ENCODE measurements around the gene CEMIP.
A peak's percentile ranks its signal among the peaks of the same experiment; 100 is the strongest.

The CEMIP gene

DNA sequence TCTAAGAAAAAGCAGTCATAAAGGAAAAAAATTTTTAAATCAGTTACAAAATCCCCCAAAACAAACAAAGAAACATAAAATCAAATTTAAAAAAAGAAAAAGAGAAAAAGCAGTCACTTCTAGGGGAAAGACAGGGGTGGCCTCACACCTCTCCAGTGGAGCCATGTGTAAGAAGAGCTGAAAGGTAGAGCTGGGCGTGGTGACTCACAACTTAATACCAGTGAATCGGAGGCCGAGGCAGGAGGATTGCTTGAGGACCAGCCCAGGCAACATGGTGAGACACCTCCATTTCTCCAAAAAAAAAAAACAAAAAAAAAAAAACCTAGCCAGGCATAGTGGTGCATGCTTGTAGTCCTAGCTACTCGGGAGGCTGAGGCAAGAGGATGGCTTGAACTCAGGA, 195.7 kb downstream of the CEMIP start:
- ChIA-PET POLR2A (no interaction called here), CTCF (interaction anchor here (1.3 to 4.9 kb wide), 2 partner anchors 291 to 519 kb away, joined by 4 to 50 read pairs; no protein-coding TSS in a partner anchor)
- no peak for DNase-seq (ENCODE audit: extremely low spot score)
- TF ChIP-seq, protein P1, sequence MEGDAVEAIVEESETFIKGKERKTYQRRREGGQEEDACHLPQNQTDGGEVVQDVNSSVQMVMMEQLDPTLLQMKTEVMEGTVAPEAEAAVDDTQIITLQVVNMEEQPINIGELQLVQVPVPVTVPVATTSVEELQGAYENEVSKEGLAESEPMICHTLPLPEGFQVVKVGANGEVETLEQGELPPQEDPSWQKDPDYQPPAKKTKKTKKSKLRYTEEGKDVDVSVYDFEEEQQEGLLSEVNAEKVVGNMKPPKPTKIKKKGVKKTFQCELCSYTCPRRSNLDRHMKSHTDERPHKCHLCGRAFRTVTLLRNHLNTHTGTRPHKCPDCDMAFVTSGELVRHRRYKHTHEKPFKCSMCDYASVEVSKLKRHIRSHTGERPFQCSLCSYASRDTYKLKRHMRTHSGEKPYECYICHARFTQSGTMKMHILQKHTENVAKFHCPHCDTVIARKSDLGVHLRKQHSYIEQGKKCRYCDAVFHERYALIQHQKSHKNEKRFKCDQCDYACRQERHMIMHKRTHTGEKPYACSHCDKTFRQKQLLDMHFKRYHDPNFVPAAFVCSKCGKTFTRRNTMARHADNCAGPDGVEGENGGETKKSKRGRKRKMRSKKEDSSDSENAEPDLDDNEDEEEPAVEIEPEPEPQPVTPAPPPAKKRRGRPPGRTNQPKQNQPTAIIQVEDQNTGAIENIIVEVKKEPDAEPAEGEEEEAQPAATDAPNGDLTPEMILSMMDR (IDR thresholded peaks at IDR 0.05; ENCODE audit: control extremely low read depth, extremely low read depth, low read depth, missing control alignments), result no peak

DNA sequence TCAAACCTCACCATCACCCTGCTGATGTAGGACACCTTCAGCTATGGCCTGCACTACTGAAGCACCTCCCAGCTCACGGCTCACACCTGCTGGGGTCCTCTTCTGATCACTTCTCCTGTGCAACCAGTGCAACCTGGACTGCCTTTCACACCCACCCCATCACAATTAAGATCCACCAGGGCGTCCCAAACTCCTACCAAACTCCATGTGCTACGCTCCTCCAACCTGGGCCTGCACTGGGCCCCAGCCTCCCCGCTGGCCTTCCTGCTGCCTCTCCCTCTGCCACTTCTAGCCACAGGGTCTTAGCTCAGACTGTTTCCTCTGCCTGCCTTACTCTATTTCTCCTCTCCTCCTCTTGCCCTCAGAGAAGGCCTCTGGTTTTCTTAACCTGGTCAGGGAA, 197.7 kb downstream of the CEMIP start:
- CTCF ChIA-PET, result interaction anchor here (1.2 to 4.9 kb wide), 6 partner anchors 9 to 289 kb away, joined by 3 to 50 read pairs (median 7); no protein-coding TSS in a partner anchor
- POLR2A ChIA-PET, result no interaction called here
- no peak for DNase-seq (ENCODE audit: extremely low spot score)
- TF ChIP-seq, protein P1 (IDR thresholded peaks at IDR 0.05; ENCODE audit: control extremely low read depth, extremely low read depth, low read depth, missing control alignments), result no peak

- TF ChIP-seq, protein P1 (IDR thresholded peaks at IDR 0.05; ENCODE audit: control extremely low read depth, extremely low read depth, low read depth, missing control alignments), result peak; percentile 25
- CTCF ChIA-PET, result interaction anchor here (0.8 to 4.9 kb wide), 6 partner anchors 10 to 298 kb away, joined by 3 to 50 read pairs (median 6); no protein-coding TSS in a partner anchor
- POLR2A ChIA-PET, result no interaction called here
- DNase-seq (ENCODE audit: extremely low spot score), result peak; percentile 32
Observed at GRCh38 chr15:80977627-80978036, 198.5 kb downstream of the CEMIP start.

GRCh38 chr15:80978685-80979329, 199.6 kb downstream of the CEMIP start:
- TF ChIP-seq, protein P1 (IDR thresholded peaks at IDR 0.05; ENCODE audit: control extremely low read depth, extremely low read depth, low read depth, missing control alignments), result no peak
- DNase-seq (ENCODE audit: extremely low spot score), result no peak
- ChIA-PET CTCF (interaction anchor here (1.0 to 2.4 kb wide), 6 partner anchors 9 to 290 kb away, joined by 3 to 28 read pairs (median 4); no protein-coding TSS in a partner anchor), POLR2A (no interaction called here)

- no peak for DNase-seq (ENCODE audit: extremely low spot score)
- ChIA-PET CTCF (interaction anchor here (0.9 to 2.4 kb wide), 9 partner anchors 9 to 289 kb away, joined by 3 to 28 read pairs (median 3); no protein-coding TSS in a partner anchor), POLR2A (interaction anchor here (0.5 kb wide), 1 partner anchor 813 kb away, joined by 5 read pairs; no protein-coding TSS in a partner anchor)
Observed at GRCh38 chr15:80979538-80980200, 200.5 kb downstream of the CEMIP start.

GRCh38 chr15:80982205-80982604, 203.0 kb downstream of the CEMIP start:
- CTCF ChIA-PET, result interaction anchor here (0.9 to 2.2 kb wide), 6 partner anchors 11 to 284 kb away, joined by 3 to 10 read pairs (median 4); no protein-coding TSS in a partner anchor

More at GRCh38 chr15:80979538-80980200, 200.5 kb downstream of the CEMIP start:
- TF ChIP-seq, protein P1 (IDR thresholded peaks at IDR 0.05; ENCODE audit: control extremely low read depth, extremely low read depth, low read depth, missing control alignments), result no peak

More at GRCh38 chr15:80982205-80982604, 203.0 kb downstream of the CEMIP start:
- POLR2A ChIA-PET, result no interaction called here
- TF ChIP-seq, protein P1 (IDR thresholded peaks at IDR 0.05; ENCODE audit: control extremely low read depth, extremely low read depth, low read depth, missing control alignments), result peak; percentile 45
- peak; percentile 52 for DNase-seq (ENCODE audit: extremely low spot score)

Measured in GM10248 (cell line).